Placental pericyte (primary cell): Measurements from ENCODE around the gene LCN9. TPM values are rescaled to one million over a fixed set of nuclear protein-coding genes. Genes with fewer than 3 reads are reported as not detected.

ENCODE experiments used
- total RNA-seq: library from RNA; depleted of rRNA; stranded (reverse); fragments of >200 nt; gene quantifications from 2 replicates; pipeline ENCODE4 v1.2.3, GENCODE V29; 2012

Gene LCN9
- total RNA-seq, result not detected in 2 replicates

DNA sequence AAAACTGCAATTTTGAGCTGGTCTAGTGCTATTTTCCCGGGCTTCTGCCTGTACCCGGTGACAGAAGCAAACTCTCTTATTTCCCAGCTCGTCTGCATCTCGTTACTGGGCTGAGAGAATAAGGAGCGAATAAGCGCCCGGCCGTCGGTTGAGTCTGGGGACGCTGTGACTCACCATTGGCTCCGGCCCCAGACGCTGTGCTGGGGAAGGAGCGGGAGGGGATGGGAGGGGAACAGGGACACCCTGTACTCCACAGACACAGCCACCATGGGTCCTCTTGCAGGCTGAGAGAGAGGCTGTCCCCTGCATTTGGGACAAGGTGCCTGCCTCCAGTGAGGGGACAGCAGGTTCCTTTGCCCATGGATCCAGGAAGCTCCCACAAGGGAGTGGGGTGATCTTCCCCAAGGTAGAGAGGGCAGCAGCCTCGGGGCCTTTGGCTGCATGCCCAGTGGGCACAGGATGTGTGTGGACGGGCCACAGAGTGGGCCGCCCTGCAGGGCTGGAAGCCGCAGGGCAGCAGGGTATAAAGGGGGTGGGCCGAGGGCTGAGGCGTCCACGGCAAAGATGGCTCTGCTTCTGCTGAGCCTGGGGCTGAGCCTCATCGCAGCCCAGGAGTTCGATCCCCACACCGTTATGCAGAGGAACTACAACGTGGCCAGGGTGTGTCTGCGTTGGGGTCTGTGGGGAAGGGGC is at the start of gene LCN9:
Gene LCN9 (plus strand): TSS at position 552 of the 693 bp plus-strand sequence. CDS start 13 bp downstream, at position 565.

GRCh38 chr9:135639196-135639595 is 23.9 kb upstream of the LCN9 start, which contains the start of gene GLT6D1:
Gene GLT6D1, minus strand, starts transcription at chr9:135639540. Its CDS starts 353 bp downstream, at chr9:135639187.

DNA sequence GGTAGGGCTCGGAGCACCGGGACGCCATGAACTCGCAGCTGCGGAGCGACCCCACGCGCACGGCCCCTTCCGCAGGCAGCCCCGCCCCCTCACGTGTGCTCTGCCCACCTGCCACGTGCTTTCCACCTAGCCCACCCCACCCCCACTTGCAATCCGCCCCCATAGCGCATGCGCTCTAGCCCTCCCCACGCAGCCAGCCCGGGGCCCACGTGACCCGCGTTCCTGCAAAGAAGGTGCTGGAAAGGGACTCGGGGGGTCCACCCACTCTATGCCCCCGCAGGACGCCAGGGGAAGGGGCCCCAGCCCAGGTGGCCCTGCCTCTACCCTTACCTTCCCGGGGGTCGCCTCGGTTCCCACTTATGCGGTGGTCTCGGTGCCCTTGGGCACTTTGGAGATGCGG is 36.3 kb downstream of the LCN9 start, which contains the start of gene SOHLH1:
Gene SOHLH1 (minus strand): TSS at position 42 of the 400 bp plus-strand sequence. CDS start 14 bp downstream, at position 28.

DNA sequence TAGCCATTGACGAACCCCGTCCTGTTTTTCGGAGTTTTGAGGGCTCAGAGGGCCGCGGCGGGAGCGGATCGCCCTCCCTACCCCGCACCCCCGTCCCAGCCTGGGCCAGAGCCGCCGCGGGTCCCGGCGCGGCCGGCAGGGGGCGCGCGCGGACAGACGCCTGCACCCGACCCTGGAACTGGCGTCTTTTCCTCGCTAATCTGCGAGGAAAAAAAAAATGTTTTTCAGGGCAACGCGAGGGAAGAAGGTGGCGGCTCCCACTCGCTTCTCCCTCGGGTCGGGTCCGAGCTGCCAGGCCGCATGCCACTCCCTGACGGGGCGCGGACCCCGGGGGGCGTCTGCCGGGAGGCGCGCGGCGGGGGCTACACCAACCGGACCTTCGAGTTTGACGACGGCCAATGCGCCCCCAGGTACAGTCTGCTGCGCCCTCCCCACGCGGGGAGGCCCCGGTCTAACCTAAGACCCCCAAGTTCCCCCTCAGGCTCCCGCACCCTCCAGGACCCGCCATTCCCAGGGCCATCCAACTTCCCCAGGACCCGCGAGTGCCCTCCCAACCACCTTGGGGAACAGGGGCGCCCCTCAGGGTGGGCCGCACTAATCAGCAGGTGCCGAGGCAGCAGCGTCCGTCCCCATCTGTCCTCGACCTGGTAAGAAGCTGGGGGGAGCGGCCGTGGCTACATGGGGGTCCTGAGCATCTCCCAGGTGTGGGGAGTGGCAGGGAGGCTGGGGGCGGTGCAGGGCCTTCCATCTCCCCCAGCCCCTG is 39.0 kb downstream of the LCN9 start, which contains the start of gene KCNT1:
Gene KCNT1 (plus strand): TSS at position 227 of the 763 bp plus-strand sequence. CDS start 74 bp downstream, at position 301.

Other genes starting within 250 kb of the LCN9 start
- 13.6 and 23.6 TPM in 2 replicates for gene PPP1R26, start 183.5 kb upstream of the LCN9 start, total RNA-seq
- 33.4 and 35.0 TPM in 2 replicates for gene MRPS2, start 162.6 kb upstream of the LCN9 start, total RNA-seq
- gene LCN1, start 141.9 kb upstream of the LCN9 start, total RNA-seq, result not detected in 2 replicates
- not detected in 2 replicates for gene OBP2A, start 117.2 kb upstream of the LCN9 start, total RNA-seq
- gene PAEP, start 101.6 kb upstream of the LCN9 start, total RNA-seq, result not detected in 2 replicates
- gene GLT6D1, start 23.8 kb upstream of the LCN9 start, total RNA-seq, result not detected in 2 replicates
- not detected in 2 replicates for gene SOHLH1, start 36.2 kb downstream of the LCN9 start, total RNA-seq
- gene KCNT1, start 38.9 kb downstream of the LCN9 start, total RNA-seq, result not detected in 2 replicates
- 20.8 and 31.2 TPM in 2 replicates for gene CAMSAP1, start 244.2 kb downstream of the LCN9 start, total RNA-seq